ENCODE data around the gene MLANA.

MLANA gene

GRCh38 chr9:5857928-5858327 is 32.8 kb upstream of the MLANA start:
- peaks cover 8% of the 10 kb centered on the region for H3K9me3 Mint-ChIP-seq
- H3K36me3 Mint-ChIP-seq (ENCODE audit: low read depth) = peaks cover 14% of the 10 kb centered on the region
- H3K27me3 Mint-ChIP-seq (ENCODE audit: low read depth) = no peaks in the 10 kb centered on the region
- no peak for DNase-seq (ENCODE audit: low spot score)
- no peak overlapping the region for H3K27ac Mint-ChIP-seq
- no peak overlapping the region for H3K4me3 Mint-ChIP-seq
- peaks cover 16% of the 10 kb centered on the region for H3K4me1 Mint-ChIP-seq (ENCODE audit: low read depth)

- Mint-ChIP-seq H3K9me3 (peaks cover 4% of the 10 kb centered on the region), H3K27me3 (ENCODE audit: low read depth) (no peaks in the 10 kb centered on the region), H3K4me1 (ENCODE audit: low read depth) (peaks cover 7% of the 10 kb centered on the region), H3K4me3 (no peak overlapping the region), H3K36me3 (ENCODE audit: low read depth) (peaks cover 12% of the 10 kb centered on the region), H3K27ac (no peak overlapping the region)
- no peak for DNase-seq (ENCODE audit: low spot score)
Observed at GRCh38 chr9:5858833-5859232, 31.9 kb upstream of the MLANA start.

GRCh38 chr9:5863092-5863746 is 27.5 kb upstream of the MLANA start:
- no peak overlapping the region for H3K27ac Mint-ChIP-seq
- no peak for DNase-seq (ENCODE audit: low spot score)
- H3K27me3 Mint-ChIP-seq (ENCODE audit: low read depth) = no peaks in the 10 kb centered on the region
- no peak overlapping the region for H3K4me3 Mint-ChIP-seq
- no peaks in the 10 kb centered on the region for H3K9me3 Mint-ChIP-seq
- no peaks in the 10 kb centered on the region for H3K4me1 Mint-ChIP-seq (ENCODE audit: low read depth)
- H3K36me3 Mint-ChIP-seq (ENCODE audit: low read depth) = peaks cover 5% of the 10 kb centered on the region

- no peaks in the 10 kb centered on the region for H3K9me3 Mint-ChIP-seq
- H3K27ac Mint-ChIP-seq = no peak overlapping the region
- peaks cover 5% of the 10 kb centered on the region for H3K36me3 Mint-ChIP-seq (ENCODE audit: low read depth)
- peaks cover 2% of the 10 kb centered on the region for H3K4me1 Mint-ChIP-seq (ENCODE audit: low read depth)
- H3K4me3 Mint-ChIP-seq = no peak overlapping the region
- DNase-seq (ENCODE audit: low spot score) = no peak
- no peaks in the 10 kb centered on the region for H3K27me3 Mint-ChIP-seq (ENCODE audit: low read depth)
Observed at GRCh38 chr9:5864446-5864845, 26.2 kb upstream of the MLANA start.

GRCh38 chr9:5866272-5866671 is 24.4 kb upstream of the MLANA start:
- peaks cover 2% of the 10 kb centered on the region for H3K36me3 Mint-ChIP-seq (ENCODE audit: low read depth)
- H3K4me3 Mint-ChIP-seq = no peak overlapping the region
- no peaks in the 10 kb centered on the region for H3K9me3 Mint-ChIP-seq
- no peak overlapping the region for H3K27ac Mint-ChIP-seq
- peaks cover 5% of the 10 kb centered on the region for H3K4me1 Mint-ChIP-seq (ENCODE audit: low read depth)
- H3K27me3 Mint-ChIP-seq (ENCODE audit: low read depth) = no peaks in the 10 kb centered on the region
- DNase-seq (ENCODE audit: low spot score) = no peak

GRCh38 chr9:5866685-5867084 is 24.0 kb upstream of the MLANA start:
- peaks cover 5% of the 10 kb centered on the region for H3K4me1 Mint-ChIP-seq (ENCODE audit: low read depth)
- H3K4me3 Mint-ChIP-seq = no peak overlapping the region
- no peaks in the 10 kb centered on the region for H3K27me3 Mint-ChIP-seq (ENCODE audit: low read depth)
- peak overlapping the region; percentile 31 for H3K27ac Mint-ChIP-seq
- no peak for DNase-seq (ENCODE audit: low spot score)
- H3K36me3 Mint-ChIP-seq (ENCODE audit: low read depth) = no peaks in the 10 kb centered on the region
- H3K9me3 Mint-ChIP-seq = no peaks in the 10 kb centered on the region

- no peak for DNase-seq (ENCODE audit: low spot score)
- Mint-ChIP-seq H3K4me1 (ENCODE audit: low read depth) (peaks cover 6% of the 10 kb centered on the region), H3K27ac (no peak overlapping the region), H3K27me3 (ENCODE audit: low read depth) (no peaks in the 10 kb centered on the region), H3K4me3 (no peak overlapping the region), H3K36me3 (ENCODE audit: low read depth) (no peaks in the 10 kb centered on the region), H3K9me3 (no peaks in the 10 kb centered on the region)
Observed at GRCh38 chr9:5868235-5868634, 22.5 kb upstream of the MLANA start.

- no peaks in the 10 kb centered on the region for H3K36me3 Mint-ChIP-seq (ENCODE audit: low read depth)
- no peak for DNase-seq (ENCODE audit: low spot score)
- peaks cover 18% of the 10 kb centered on the region for H3K4me1 Mint-ChIP-seq (ENCODE audit: low read depth)
- H3K9me3 Mint-ChIP-seq = no peaks in the 10 kb centered on the region
- no peak overlapping the region for H3K4me3 Mint-ChIP-seq
- no peak overlapping the region for H3K27ac Mint-ChIP-seq
- H3K27me3 Mint-ChIP-seq (ENCODE audit: low read depth) = no peaks in the 10 kb centered on the region
Observed at GRCh38 chr9:5869315-5870019, 21.2 kb upstream of the MLANA start.

GRCh38 chr9:5870020-5870339 is 20.7 kb upstream of the MLANA start:
- Mint-ChIP-seq H3K9me3 (no peaks in the 10 kb centered on the region), H3K4me1 (ENCODE audit: low read depth) (peaks cover 22% of the 10 kb centered on the region), H3K36me3 (ENCODE audit: low read depth) (peaks cover 2% of the 10 kb centered on the region), H3K27me3 (ENCODE audit: low read depth) (no peaks in the 10 kb centered on the region), H3K27ac (no peak overlapping the region), H3K4me3 (no peak overlapping the region)
- DNase-seq (ENCODE audit: low spot score) = no peak

- Mint-ChIP-seq H3K4me3 (no peak overlapping the region), H3K4me1 (ENCODE audit: low read depth) (peaks cover 29% of the 10 kb centered on the region), H3K9me3 (peaks cover under 1% of the 10 kb centered on the region), H3K27me3 (ENCODE audit: low read depth) (no peaks in the 10 kb centered on the region), H3K36me3 (ENCODE audit: low read depth) (peaks cover 3% of the 10 kb centered on the region), H3K27ac (no peak overlapping the region)
- DNase-seq (ENCODE audit: low spot score) = no peak
Observed at GRCh38 chr9:5870691-5871090, 20.0 kb upstream of the MLANA start.

- no peak for DNase-seq (ENCODE audit: low spot score)
- Mint-ChIP-seq H3K4me1 (ENCODE audit: low read depth) (peaks cover 36% of the 10 kb centered on the region), H3K4me3 (no peak overlapping the region), H3K9me3 (peaks cover 9% of the 10 kb centered on the region), H3K27ac (no peak overlapping the region), H3K36me3 (ENCODE audit: low read depth) (peaks cover 11% of the 10 kb centered on the region), H3K27me3 (ENCODE audit: low read depth) (no peaks in the 10 kb centered on the region)
Observed at GRCh38 chr9:5871785-5872184, 18.9 kb upstream of the MLANA start.

- H3K4me1 Mint-ChIP-seq (ENCODE audit: low read depth) = peaks cover 36% of the 10 kb centered on the region
- peaks cover 11% of the 10 kb centered on the region for H3K36me3 Mint-ChIP-seq (ENCODE audit: low read depth)
- no peak overlapping the region for H3K4me3 Mint-ChIP-seq
- H3K9me3 Mint-ChIP-seq = peaks cover 9% of the 10 kb centered on the region
- DNase-seq (ENCODE audit: low spot score) = no peak
- no peak overlapping the region for H3K27ac Mint-ChIP-seq
- no peaks in the 10 kb centered on the region for H3K27me3 Mint-ChIP-seq (ENCODE audit: low read depth)
Observed at GRCh38 chr9:5872511-5872910, 18.2 kb upstream of the MLANA start.

GRCh38 chr9:5873439-5873838 is 17.2 kb upstream of the MLANA start:
- H3K4me3 Mint-ChIP-seq = no peak overlapping the region

GRCh38 chr9:5874048-5874447 is 16.6 kb upstream of the MLANA start:
- peak overlapping the region; percentile 2 for H3K27ac Mint-ChIP-seq
- H3K36me3 Mint-ChIP-seq (ENCODE audit: low read depth) = peaks cover 11% of the 10 kb centered on the region

More at GRCh38 chr9:5873439-5873838, 17.2 kb upstream of the MLANA start:
- H3K9me3 Mint-ChIP-seq = peaks cover 9% of the 10 kb centered on the region
- no peak for DNase-seq (ENCODE audit: low spot score)
- peaks cover 36% of the 10 kb centered on the region for H3K4me1 Mint-ChIP-seq (ENCODE audit: low read depth)
- H3K27me3 Mint-ChIP-seq (ENCODE audit: low read depth) = no peaks in the 10 kb centered on the region
- H3K36me3 Mint-ChIP-seq (ENCODE audit: low read depth) = peaks cover 11% of the 10 kb centered on the region
- no peak overlapping the region for H3K27ac Mint-ChIP-seq

GRCh38 chr9:5876026-5876425 is 14.7 kb upstream of the MLANA start:
- no peak overlapping the region for H3K4me3 Mint-ChIP-seq
- no peak for DNase-seq (ENCODE audit: low spot score)
- H3K4me1 Mint-ChIP-seq (ENCODE audit: low read depth) = peaks cover 43% of the 10 kb centered on the region
- H3K9me3 Mint-ChIP-seq = peaks cover 9% of the 10 kb centered on the region
- H3K36me3 Mint-ChIP-seq (ENCODE audit: low read depth) = peaks cover 11% of the 10 kb centered on the region
- H3K27ac Mint-ChIP-seq = peak overlapping the region; percentile 33
- H3K27me3 Mint-ChIP-seq (ENCODE audit: low read depth) = no peaks in the 10 kb centered on the region

More at GRCh38 chr9:5874048-5874447, 16.6 kb upstream of the MLANA start:
- Mint-ChIP-seq H3K4me3 (no peak overlapping the region), H3K4me1 (ENCODE audit: low read depth) (peaks cover 38% of the 10 kb centered on the region), H3K9me3 (peaks cover 9% of the 10 kb centered on the region), H3K27me3 (ENCODE audit: low read depth) (no peaks in the 10 kb centered on the region)
- no peak for DNase-seq (ENCODE audit: low spot score)
